Measurements from ENCODE around the gene SLC39A3. TPM values are rescaled to one million over a fixed set of nuclear protein-coding genes. Genes with fewer than 3 reads are reported as not detected.

SLC39A3 gene
- total RNA-seq, 3 donors from 2014 or later = 15.5 to 20.9 (median 19.2) TPM

DNA sequence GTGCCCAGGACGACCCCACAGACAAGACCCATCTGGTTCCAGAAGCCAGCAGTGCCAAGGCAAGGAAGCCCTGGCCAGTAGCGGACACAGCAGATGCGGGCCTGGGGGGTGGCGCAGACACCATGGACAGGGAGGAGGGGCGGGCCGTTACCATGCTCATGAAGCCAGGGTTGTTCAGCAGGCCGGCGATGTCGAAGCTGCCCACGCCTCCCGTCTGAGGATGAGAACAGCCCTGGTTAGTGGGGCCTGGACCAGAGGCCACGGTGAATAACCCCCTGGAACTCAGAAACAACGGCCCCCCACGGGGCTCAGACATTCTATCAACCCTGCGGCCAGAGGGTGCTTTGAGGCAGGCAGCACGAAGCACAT is 21.5 kb upstream of the SLC39A3 start:
- H3K9me3 ChIP-seq = no peaks in the 10 kb centered on the region
- ATAC-seq (no peak), DNase-seq (no peak)
- intact Hi-C loops (cut with DNase I, micrococcal nuclease) = no loop called here
- H3K4me3 ChIP-seq = no peak overlapping the region
- no peaks in the 10 kb centered on the region for H3K4me1 ChIP-seq (ENCODE audit: low read depth)
- no peaks in the 10 kb centered on the region for H3K36me3 ChIP-seq (ENCODE audit: low read depth)
- TF ChIP-seq, protein P1, sequence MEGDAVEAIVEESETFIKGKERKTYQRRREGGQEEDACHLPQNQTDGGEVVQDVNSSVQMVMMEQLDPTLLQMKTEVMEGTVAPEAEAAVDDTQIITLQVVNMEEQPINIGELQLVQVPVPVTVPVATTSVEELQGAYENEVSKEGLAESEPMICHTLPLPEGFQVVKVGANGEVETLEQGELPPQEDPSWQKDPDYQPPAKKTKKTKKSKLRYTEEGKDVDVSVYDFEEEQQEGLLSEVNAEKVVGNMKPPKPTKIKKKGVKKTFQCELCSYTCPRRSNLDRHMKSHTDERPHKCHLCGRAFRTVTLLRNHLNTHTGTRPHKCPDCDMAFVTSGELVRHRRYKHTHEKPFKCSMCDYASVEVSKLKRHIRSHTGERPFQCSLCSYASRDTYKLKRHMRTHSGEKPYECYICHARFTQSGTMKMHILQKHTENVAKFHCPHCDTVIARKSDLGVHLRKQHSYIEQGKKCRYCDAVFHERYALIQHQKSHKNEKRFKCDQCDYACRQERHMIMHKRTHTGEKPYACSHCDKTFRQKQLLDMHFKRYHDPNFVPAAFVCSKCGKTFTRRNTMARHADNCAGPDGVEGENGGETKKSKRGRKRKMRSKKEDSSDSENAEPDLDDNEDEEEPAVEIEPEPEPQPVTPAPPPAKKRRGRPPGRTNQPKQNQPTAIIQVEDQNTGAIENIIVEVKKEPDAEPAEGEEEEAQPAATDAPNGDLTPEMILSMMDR (IDR thresholded peaks at IDR 0.05) = no peak

DNA sequence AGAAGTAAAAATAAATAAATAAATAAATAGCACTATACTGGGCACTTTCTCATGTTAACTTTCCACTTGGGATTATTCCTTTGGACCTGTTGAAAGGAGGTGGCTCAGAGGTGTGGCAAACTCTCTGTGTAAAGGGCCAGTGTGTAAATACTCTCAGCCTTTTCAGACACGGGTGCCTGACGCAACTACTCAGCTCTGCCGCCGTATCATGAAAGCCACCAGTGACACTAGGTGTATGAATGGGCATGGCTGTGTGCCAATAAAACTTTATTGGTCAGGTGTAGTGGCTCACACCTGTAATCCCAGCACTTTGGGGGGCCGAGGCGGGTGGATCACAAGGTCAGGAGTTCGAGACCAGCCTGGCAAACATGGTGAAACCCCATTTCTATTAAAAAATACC is 20.1 kb upstream of the SLC39A3 start:
- no peak overlapping the region for H3K4me3 ChIP-seq
- H3K4me1 ChIP-seq (ENCODE audit: low read depth) = no peaks in the 10 kb centered on the region
- no peaks in the 10 kb centered on the region for H3K36me3 ChIP-seq (ENCODE audit: low read depth)
- no peaks in the 10 kb centered on the region for H3K9me3 ChIP-seq
- DNase-seq (no peak), ATAC-seq (no peak)
- TF ChIP-seq, protein P1 (IDR thresholded peaks at IDR 0.05) = no peak
- intact Hi-C loops (cut with DNase I, micrococcal nuclease) = no loop called here

DNA sequence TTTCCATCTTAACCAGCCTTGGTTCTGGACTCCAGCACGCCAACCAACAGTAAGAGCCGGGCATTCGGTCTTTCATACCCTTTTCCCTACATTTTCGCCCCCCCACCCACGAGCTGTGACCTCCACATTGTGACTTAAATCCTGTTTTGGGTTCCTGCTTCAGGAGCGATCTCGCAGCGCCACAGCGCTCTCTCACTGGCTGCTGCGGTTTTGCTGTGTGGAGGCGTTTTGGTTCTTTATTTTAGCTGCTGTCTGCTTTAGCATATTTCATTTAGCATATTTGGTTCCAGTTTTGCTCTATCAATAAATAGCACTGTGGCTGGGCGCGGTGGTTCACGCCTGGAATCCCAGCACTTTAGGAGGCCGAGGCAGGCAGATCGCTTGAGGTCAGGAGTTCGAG is 19.5 kb upstream of the SLC39A3 start:
- no peaks in the 10 kb centered on the region for H3K9me3 ChIP-seq
- H3K36me3 ChIP-seq (ENCODE audit: low read depth) = no peaks in the 10 kb centered on the region
- TF ChIP-seq, protein P1 (IDR thresholded peaks at IDR 0.05) = no peak
- ATAC-seq = no peak
- no peaks in the 10 kb centered on the region for H3K4me1 ChIP-seq (ENCODE audit: low read depth)
- no peak for DNase-seq
- no peak overlapping the region for H3K4me3 ChIP-seq
- intact Hi-C loops (cut with DNase I, micrococcal nuclease) = no loop called here

DNA sequence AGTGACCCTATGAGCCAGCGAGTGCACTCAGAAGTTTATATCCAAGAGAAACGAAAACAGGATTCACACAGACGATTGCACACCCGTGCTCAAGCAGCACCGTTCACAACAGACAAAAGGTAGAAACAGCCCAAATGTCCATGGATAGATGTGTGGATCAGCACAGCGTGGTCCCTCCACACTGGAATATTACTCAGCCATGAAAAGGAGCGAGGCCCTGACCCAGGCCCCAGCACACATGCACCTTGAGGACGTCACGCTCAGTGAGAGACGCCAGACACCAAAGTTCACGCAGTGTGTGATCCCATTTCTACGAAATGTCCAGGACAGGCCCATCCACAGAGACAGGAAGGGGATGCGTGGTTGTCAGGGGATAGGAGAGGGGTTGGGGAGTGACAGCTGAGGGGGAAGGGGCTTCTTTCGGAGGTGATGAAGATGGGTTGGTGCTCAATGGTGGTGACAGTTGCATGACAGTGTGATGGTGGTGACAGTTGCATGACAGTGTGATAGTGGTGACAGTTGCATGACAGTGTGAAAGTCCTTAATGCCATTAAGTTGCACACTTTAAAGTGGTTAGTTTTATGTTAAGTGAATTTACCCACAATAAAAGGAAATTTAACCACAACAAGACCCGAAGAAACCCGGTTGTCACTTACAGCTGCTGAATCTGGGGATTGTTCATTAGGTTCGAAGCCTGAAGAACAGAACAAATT is 18.9 kb upstream of the SLC39A3 start:
- Histone ChIP-seq H3K9me3 (no peaks in the 10 kb centered on the region), H3K36me3 (ENCODE audit: low read depth) (no peaks in the 10 kb centered on the region), H3K4me3 (no peak overlapping the region), H3K4me1 (ENCODE audit: low read depth) (no peaks in the 10 kb centered on the region)
- intact Hi-C loops (cut with DNase I, micrococcal nuclease) = no loop called here
- TF ChIP-seq, protein P1 (IDR thresholded peaks at IDR 0.05) = no peak
- ATAC-seq = no peak
- DNase-seq = no peak

DNA sequence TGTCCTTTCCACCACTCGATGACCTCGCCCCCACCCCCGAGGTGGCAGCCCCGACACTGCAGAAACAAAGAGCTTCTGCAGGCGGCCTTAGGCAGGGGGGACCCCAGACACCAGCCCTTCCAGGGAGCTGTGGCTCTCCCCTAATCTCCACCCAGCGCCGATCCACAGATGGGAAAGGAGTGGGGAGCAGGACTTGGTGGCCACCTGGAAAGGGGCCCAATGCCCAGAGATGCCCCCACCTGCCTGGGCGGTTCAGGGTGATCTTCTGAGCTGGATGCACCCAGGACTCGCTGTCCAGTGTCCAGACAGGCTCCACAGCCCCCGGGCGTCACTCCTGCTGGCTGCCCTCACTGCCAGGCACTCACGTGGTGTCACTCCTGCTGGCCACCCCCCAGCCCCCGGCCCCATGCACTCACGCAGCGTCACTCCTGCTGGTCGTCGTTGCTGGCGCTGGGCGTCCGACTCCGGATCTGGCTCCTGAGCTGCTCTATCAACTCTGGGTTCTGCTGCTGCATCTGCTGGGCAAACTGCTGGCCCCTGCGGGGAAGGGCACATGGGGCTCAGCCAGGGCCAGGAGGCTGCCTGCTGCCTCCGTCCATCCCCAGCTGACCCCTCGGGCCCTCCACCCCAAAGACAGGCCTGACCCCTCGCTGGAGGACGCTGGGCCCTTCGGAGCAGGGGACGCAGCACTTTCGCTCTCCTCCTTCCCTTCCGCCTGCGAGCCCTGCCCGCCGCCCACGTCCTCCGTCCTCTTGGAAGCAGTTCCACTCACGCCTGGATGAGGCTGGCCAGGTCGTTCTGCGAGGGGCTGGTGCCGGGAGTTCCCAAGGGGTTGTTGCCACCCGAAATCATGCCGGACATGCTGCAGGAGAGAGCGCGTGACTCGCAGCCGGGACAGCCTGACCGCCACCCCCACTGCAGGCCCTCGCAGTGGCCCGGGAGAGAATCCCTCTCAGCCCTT is 17.4 kb upstream of the SLC39A3 start:
- H3K9me3 ChIP-seq = no peaks in the 10 kb centered on the region
- intact Hi-C loops (cut with DNase I, micrococcal nuclease) = no loop called here
- no peak for ATAC-seq
- H3K4me1 ChIP-seq (ENCODE audit: low read depth) = no peaks in the 10 kb centered on the region
- DNase-seq = no peak
- TF ChIP-seq, protein P1 (IDR thresholded peaks at IDR 0.05) = no peak
- no peaks in the 10 kb centered on the region for H3K36me3 ChIP-seq (ENCODE audit: low read depth)
- H3K4me3 ChIP-seq = no peak overlapping the region

All from mucosa of descending colon (tissue), 3 donors.